GM12873 (cell line): Measurements from ENCODE around the gene ARHGAP28.

Experiments
- CTCF ChIP-seq: IDR thresholded peaks from 2 replicates; pipeline ENCODE4 v1.5.1; 2012; ENCODE audit warnings: low read depth, mild to moderate bottlenecking, moderate library complexity, low read length, control low read depth; ENCODE audit not compliant: insufficient read depth; ENCODE audit errors: missing control alignments

The ARHGAP28 gene

DNA sequence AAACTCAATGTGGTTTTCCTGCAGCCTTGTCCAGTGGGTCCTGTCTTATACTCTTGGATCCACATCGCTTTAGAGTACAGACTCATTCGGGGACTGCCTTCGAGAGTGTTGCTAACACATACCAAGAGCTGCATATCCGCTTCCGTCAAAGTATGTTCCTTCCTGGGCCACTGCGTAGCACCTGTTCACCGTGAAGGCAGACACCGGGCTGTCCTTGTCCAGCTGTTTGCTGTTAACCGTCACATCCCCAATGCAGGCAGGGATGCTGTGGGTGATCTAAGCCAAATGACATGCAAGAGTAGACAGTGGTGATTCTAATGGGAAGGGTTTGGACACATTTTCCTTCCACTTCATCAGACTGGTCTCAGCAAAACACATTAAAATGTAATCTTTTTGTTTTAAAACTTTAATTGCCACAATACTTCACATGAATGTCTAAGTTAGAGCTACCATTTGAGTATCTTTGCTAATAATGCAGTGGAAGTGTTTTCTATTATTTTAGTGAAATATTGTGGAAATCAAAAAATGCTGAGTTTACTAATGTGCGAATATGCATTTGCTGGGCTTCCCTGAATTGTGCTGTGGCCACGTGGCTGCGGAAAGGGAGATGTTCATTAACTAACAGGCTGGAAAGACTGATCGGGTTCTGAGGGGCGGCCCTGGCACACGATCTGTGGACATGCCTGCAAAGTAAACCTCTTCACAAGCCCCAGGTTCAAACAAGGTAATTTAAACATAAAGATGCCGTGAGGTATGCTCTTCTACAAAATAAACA is 219.0 kb downstream of the ARHGAP28 start:
- TF ChIP-seq CTCF, result no peak

DNA sequence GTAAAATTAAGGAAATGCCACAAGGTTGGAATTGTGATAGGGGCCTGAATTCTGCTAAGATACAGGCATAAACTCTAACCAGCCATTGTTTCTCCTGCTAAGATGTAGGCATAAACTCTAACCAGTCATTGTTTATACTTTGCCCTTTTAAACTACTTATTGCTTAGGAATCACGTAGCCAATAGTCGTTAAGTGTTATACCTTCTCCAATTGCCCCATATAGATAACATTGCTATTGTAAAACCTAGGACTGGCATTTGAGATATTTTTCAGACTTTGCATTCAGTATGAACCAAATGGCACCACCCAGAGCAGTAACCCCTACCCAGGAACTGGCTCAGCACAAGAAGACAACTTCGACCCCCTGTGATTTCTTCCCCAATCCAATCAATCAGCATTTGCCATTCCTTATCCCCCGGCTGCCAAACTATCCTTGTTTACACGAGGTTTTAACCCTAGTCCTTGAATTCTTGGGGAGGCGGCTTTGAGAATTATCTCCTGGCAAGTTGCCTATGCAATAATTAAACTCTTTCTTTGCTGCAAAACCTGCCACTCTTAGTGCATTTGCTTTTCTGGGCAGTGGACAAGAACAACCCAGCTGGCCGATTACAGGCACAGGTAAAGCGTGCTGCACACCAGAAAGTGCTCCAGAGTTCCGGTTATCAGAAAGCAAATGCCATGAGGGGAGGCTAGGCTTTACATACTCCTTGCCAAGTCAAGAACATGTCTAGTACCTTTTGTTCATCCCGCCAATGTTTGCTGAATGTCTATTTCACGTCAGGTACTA is 220.5 kb downstream of the ARHGAP28 start:
- no peak for TF ChIP-seq CTCF

DNA sequence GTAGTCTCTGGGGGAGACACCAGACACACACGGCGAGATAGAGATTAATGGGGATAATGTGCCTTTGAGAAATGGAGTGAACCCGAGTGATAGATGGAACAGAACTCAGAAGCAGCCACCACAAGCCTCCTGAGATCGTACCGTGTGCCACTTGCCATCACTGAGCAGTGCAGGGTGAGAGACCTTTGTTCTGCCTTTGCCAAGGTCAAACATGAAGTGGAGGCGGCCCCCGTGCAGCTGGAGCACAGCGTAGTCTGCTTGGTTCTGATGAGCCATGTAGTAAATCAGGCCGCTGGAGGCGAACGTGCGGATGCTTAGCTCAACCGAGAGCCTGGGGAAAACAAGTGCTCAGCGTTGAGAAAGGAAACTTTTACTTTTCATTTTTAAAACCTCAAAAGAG is 221.1 kb downstream of the ARHGAP28 start:
- TF ChIP-seq CTCF, result no peak

DNA sequence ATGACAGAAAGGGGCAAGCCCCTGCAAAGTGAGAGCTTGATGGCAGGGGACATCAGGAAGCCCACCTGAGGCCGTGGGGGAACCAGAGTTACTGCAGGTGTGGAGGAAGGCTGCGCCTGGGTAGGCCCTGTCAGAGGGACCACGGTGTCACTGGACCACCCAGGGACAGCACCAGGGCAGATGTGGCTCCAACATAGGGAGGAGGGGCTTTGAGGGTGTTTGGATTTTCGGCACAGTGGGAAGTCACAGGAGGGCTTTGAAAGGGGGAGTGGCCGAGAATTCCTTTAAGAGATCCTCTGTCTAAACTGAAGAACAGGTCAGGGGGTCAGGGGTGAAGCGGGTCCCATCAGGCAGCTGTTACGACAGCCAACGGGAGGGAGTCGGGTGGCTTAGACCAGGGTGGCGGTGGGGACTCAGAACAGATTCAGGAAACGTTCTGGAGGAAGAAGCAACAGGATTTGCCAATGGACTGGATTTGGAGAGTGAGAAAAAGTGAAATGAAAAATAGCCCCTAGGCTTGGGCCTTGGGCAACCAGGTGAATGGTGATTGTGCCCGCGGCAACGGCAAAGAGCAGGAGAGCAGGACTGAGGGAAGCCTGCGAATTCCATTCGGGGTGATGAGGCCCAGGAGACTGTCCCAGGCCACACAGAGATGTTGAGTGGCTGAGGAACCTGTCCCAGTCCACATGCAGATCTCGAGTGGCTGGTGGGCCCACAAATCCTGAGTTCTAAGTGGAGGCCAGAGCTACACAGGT is 222.0 kb downstream of the ARHGAP28 start:
- TF ChIP-seq CTCF, result no peak

GRCh38 chr18:6954501-6954900 is 225.0 kb downstream of the ARHGAP28 start:
- no peak for TF ChIP-seq CTCF

GRCh38 chr18:6955304-6955703 is 225.8 kb downstream of the ARHGAP28 start:
- no peak for TF ChIP-seq CTCF

DNA sequence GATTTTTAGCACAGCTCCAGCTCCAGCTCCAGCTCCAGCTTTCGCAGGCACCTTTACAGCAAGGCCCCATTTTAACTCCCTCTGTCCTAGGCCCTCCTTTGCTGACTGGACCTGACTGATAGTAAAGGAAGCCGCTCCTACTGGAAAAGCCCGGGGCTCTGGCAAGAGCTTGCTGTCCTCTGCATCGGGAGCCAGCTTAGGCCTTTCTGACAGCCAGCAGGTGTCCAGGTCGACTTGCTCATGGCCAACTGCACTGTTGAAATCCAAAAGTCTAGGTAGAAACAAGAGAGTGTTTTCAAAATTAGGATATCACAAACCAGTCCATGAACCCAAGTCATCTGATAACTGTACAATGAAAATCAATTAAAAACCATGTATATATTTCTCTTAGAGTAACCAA is 227.0 kb downstream of the ARHGAP28 start:
- no peak for TF ChIP-seq CTCF
